HG03066 (cell line): ENCODE measurements around the gene PTGIR.

Experiments
- ATAC-seq: cut with Tn5 transposase; IDR thresholded peaks from one replicate; pipeline ENCODE4 v1.9.1; 2021; ENCODE audit warnings: low read depth; ENCODE audit not compliant: unreplicated experiment

Gene PTGIR

DNA sequence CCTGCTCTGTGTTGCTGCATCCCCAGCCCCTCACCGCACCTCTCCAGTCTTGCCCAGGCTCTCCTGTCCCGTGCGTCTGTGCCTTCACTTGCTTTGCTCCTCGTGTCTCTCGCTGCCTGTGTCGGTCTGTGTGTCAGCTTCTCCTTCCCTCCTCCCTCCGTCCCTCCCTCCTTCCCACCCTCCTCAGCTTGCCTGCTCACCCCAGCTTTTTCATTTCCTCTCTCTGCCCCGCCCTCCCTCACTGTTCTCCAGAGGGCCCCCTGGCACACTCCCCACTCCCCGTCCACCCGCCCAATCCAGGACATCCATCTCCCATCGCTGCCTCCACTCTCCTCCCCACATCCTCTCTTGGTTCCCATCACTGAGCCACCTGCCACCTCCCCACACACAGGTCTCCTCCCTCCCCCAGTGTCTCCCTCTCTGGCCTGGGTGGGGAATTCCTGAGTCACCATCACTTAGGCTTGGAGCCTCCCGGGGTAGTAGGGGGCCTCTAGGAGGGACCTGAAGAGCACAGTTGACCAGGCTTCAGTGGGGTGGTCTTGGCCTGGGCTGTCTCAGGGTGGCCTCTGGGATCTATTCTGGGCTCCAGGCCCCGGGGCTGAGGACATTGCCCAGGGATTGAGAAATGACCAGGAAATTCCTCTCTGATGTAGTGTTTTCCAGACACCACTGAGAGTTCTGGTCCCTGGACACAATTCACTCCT, at the start of gene PTGIR:
Gene PTGIR, minus strand, starts transcription at position 132 of the 704 bp plus-strand sequence. CDS start 864 bp downstream, outside the sequence.
- ATAC-seq = no peak

DNA sequence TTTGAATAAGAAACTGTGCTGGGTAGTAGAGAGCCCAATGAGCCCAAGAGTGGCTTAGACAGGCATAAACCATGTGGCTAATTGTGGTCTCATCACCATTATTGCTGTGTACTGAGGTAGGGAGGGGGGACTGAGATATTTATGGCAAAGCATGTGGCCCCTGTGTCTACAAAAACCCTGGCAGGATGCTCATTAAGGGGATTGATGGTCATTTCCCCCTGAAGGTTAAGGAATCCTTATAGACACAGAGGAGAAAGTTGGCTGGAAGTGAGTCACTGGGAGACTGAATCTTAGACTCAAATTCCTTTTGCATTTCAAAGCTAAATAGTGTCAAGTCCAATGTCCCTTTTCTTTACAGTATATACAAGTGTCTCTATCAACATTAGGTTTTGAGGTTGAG, 45.9 kb upstream of the PTGIR start:
- no peak for ATAC-seq

DNA sequence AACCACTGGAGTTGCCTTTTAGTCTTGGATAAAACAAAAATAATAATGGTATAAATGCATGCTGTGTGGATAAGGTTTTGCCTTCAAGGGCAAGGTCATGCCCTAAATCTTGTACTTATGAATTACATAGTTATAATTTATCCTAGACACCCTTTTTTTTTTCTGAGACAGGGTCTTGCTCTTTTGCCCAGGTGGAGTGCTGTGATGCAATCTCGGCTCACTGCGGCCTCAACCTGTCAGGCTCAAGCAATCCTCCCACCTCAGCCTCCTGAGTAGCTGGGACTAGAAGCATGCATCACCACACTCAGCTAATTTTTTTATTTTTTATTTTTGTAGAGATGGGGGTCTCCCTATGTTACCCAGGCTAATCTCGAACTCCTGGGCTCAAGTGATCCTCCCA, 43.8 kb upstream of the PTGIR start:
- ATAC-seq = no peak

DNA sequence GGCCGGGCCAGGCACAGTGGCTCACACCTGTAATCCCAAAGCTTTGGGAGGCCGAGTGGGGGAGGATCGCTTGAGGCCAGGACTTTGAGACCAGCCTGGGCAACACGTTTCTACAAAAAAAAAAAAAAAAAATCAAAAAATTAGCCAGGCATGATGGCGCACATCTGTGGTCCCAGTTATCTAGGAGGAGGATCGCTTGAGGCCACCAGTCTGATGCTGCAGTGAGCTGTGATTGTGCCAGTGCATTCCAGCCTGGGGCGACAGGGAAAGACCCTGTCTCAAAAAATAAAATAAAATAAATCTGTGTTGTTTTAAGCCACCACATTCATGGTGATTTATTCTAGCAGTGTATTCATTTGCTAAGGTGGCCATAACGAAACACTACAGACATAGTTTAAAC, 40.2 kb upstream of the PTGIR start:
- no peak for ATAC-seq

DNA sequence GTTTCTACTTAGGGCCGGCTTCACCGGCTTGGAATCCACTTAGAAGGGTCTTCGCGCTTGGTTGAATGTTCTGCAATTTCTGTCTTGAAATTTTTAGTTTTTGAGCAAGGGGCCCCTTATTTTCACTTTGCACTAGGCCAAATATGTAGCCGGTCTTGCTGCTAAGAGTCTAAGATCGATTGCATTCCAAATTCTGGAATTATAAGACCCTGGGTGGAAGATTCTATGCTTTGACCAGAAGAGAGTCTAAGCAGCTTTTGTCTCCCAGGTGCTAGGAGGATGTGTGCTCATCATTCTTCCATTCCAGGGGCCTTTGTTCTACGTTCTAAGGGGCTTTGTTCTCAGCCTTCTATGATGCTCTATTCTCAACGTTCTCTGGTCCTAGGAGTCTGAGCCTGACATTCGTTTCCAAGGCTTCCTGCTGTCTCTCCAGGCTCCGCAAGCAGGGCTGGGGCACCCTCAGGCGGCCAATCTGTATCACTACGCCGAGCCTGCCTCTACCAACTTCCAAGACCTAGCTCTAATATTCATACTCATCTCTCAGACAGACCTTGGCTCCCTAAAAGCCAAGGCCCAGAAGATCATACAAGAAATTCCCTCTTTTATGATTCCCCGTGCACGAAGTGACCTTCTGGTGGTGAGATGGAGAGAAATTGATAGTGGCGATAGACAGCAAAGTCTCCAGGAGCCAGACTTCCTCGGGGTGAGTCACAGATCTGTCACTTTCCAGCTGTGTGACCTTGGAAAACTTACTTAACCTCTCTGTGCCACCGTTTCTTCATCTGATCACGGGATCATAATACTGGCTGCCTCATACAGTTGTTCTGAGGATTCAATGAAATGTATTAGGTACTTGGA, 37.1 kb upstream of the PTGIR start:
- no peak for ATAC-seq

GRCh38 chr19:46661020-46661731, 36.3 kb upstream of the PTGIR start, which contains the start of gene DACT3:
Gene DACT3, minus strand, starts transcription at chr19:46661182. Its CDS starts 118 bp downstream, at chr19:46661064.
- ATAC-seq = peak; percentile 88

GRCh38 chr19:46660551-46661019, 35.7 kb upstream of the PTGIR start:
- peak; percentile 1 for ATAC-seq

DNA sequence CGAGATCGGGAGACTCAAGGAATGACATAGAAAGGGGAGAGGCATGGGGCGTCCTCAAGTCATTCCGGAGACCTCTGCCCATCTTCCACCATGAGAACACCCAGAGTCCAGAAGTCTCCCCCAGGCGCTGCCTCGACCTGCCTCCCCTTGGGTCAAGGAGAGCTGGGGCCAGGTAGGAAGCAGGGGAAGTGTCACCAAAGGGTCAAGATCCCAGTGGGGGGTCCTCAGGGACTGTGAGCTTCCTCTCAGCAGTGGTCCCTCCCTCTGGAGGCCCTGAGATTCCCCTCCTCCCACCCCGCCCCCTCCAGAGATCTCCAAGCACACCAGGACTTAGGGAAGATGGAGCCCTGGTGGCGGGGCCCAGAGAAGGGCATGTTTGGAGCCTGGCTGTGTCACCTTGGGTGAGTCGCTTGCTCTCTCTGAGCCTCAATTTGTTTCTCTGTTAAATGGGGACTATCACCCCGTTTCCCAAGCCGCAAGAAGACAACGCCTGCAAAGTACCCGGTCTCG, 35.2 kb upstream of the PTGIR start:
- no peak for ATAC-seq

DNA sequence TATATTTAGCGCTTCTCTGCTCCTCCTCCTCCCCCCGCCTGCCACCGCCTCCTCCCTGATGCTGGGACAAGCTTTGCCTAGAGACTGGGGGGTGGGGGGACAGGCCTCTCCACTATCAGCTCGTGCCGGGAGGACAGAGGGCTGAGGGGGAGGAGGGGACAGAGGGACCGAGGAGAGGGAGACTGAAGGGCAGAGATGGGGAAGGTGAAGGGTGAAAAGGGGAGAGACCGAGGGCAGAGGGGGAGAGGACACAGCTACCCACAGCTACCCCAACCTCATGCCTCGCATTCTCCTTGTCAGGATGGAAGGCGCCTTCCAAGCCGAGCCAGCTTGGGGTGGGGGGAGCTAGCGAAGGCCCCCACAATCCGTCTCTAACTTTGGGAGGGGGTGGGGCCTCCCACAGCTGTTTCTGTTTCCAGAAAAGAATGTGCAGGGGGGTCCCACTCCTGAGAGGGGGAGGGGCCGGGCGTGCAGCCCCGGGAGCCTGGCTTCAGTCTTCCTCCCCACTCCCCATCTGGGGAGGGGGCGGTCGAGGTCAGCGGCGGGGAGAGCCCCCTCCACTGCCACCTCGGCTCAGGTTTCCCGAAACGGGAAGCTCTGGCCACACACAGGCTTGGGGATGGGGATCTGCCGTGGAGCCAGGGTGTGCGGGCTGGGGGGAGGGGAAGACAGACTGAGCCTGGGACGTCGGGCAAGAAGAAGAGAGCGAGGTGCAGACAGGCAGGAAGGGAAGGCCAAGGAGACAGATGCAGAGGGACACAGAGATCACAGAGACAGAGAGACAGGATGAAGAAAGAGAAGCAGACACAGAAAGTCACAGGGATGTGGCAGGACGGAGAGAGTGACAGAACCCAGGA, 34.5 kb upstream of the PTGIR start:
- no peak for ATAC-seq

- ATAC-seq = no peak
These were observed 31.7 kb upstream of the PTGIR start for GRCh38 chr19:46656541-46656940.

- no peak for ATAC-seq
These were observed 29.8 kb upstream of the PTGIR start for GRCh38 chr19:46654621-46655152.

- no peak for ATAC-seq
These were observed 25.6 kb upstream of the PTGIR start for GRCh38 chr19:46650445-46650844.

- no peak for ATAC-seq
These were observed 24.4 kb upstream of the PTGIR start for GRCh38 chr19:46648961-46649960.

- ATAC-seq = no peak
These were observed 23.4 kb upstream of the PTGIR start for GRCh38 chr19:46648060-46648960.

GRCh38 chr19:46646402-46646801, 21.5 kb upstream of the PTGIR start:
- ATAC-seq = no peak

- no peak for ATAC-seq
These were observed 19.8 kb upstream of the PTGIR start for GRCh38 chr19:46644720-46645119.

- ATAC-seq = no peak
These were observed 15.8 kb upstream of the PTGIR start for GRCh38 chr19:46640656-46641055.
